Measurements from ENCODE around the gene ZRANB1. TPM values are rescaled to one million over a fixed set of nuclear protein-coding genes. Genes with fewer than 3 reads are reported as not detected.

Gene ZRANB1
- polyA plus RNA-seq, 1 experiment: 36.9 TPM

DNA sequence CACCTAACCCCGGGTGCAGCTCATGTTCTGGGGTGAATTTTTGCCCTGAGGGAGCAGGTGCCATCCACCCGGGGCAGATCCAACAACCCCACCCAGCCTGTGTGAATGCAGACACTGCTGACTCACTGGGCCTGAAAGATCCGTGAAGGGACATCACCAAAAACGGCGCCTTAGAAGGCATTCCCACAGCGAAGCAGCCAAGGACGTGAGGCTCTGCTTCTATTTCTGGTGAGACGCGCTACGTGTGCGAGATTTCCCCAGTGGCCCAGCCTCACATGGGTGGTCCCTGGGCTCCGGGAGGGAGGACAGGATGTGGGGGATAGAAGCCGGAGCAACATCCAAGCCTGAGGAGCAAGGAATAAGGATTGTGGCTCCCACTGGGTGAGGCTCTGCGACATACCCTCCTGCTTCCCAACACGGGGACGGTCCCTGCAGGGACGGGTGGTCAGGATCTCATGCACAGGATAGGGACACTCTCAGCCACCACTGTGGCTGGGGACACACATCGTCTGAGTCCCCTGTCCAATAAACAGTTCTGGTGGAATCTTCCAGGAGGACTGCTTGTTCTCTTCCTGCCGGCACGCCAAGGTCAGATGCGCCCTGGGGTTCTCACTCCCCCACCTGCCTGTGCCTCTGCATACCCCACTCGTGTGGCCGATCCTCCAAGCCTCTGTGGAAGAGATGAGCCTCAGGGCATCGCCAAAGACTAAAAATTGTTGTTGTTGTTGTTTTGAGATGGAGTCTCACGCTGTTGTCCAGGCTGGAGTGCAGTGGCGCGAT is 70.2 kb downstream of the ZRANB1 start:
- Histone ChIP-seq H3K27me3 (ENCODE audit: control insufficient read depth, insufficient read depth, low read length) (no peaks in the 10 kb centered on the region), H3K4me3 (ENCODE audit: low read depth, low read length) (no peak overlapping the region), H3K9me3 (ENCODE audit: control insufficient read depth, insufficient read depth, low read length) (no peaks in the 10 kb centered on the region; the same call in 1 of the 2 replicates), H3K27ac (ENCODE audit: low read depth, low read length) (no peak overlapping the region)
- DNase-seq (ENCODE audit: low read depth, low spot score): no peak
- TF ChIP-seq CTCF (IDR thresholded peaks at IDR 0.05; ENCODE audit: low read depth, low read length): no peak
- ChIA-PET POLR2A (interaction anchor here (1.3 kb wide), 1 partner anchor 12 kb away, joined by 3 read pairs; no protein-coding TSS in a partner anchor), CTCF (interaction anchor here (1.0 to 4.6 kb wide), 2 partner anchors 20 to 36 kb away, joined by 4 to 28 read pairs; no protein-coding TSS in a partner anchor)

DNA sequence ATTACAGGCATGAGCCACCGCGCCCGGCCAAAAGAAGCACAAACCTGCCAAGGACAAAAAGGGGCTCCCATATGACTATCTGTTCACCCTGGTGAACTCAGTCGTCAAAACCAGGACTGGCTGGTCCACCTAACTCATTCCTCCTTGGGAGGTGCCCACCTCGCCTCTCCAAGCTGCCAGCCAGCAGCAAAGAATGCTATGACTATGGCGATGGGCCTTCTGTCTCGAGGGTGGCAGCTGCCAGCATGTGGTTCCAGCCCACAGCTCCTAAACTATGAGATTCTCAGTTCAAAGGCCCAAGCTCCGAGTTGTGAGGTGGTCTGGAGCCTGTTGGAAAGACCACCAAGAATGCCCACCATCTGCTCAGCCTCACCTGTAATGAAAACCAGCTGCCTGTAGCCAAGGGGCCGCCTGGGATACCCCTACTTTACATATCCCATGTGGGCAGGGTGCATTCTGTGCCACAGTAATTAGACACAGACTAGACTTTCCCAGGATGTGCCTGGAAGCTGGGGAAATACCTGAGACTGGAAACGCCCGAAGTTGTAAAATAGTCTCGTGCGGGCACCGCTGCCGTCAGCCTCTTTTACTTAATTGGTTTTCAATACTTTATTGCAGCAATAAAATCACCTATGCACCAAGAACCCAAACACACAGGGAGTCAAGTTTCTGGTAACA is 71.1 kb downstream of the ZRANB1 start:
- H3K9me3 ChIP-seq (ENCODE audit: control insufficient read depth, insufficient read depth, low read length): no peaks in the 10 kb centered on the region; the same call in 1 of the 2 replicates
- CTCF ChIA-PET: interaction anchor here (1.1 kb wide), 1 partner anchor 35 kb away, joined by 3 read pairs; no protein-coding TSS in a partner anchor
- no peaks in the 10 kb centered on the region for H3K27me3 ChIP-seq (ENCODE audit: control insufficient read depth, insufficient read depth, low read length)
- TF ChIP-seq CTCF (IDR thresholded peaks at IDR 0.05; ENCODE audit: low read depth, low read length): no peak
- DNase-seq (ENCODE audit: low read depth, low spot score): no peak
- POLR2A ChIA-PET: no interaction called here
- H3K27ac ChIP-seq (ENCODE audit: low read depth, low read length): no peak overlapping the region
- no peak overlapping the region for H3K4me3 ChIP-seq (ENCODE audit: low read depth, low read length)

DNA sequence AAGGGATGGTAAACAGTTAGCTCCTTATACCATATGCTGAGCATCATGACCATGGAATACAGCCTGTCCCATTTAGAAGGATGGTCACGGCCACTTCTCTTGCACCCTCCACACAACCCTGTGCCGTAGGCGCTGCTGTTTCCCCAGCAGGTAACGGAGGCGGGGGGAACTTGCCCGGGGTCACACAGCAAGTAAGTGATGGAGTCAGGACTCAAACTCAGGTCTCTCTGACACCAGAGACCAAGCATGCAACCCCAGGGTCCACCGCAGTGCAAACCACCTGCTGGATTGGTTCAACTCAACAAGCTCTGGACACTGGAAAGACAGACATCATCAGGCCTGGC is 71.6 kb downstream of the ZRANB1 start:
- Histone ChIP-seq H3K27me3 (ENCODE audit: control insufficient read depth, insufficient read depth, low read length) (no peaks in the 10 kb centered on the region), H3K9me3 (ENCODE audit: control insufficient read depth, insufficient read depth, low read length) (no peaks in the 10 kb centered on the region; the same call in 1 of the 2 replicates), H3K27ac (ENCODE audit: low read depth, low read length) (no peak overlapping the region), H3K4me3 (ENCODE audit: low read depth, low read length) (no peak overlapping the region)
- no peak for DNase-seq (ENCODE audit: low read depth, low spot score)
- POLR2A ChIA-PET: no interaction called here
- TF ChIP-seq CTCF (IDR thresholded peaks at IDR 0.05; ENCODE audit: low read depth, low read length): no peak
- CTCF ChIA-PET: interaction anchor here (1.1 kb wide), 1 partner anchor 35 kb away, joined by 3 read pairs; no protein-coding TSS in a partner anchor

DNA sequence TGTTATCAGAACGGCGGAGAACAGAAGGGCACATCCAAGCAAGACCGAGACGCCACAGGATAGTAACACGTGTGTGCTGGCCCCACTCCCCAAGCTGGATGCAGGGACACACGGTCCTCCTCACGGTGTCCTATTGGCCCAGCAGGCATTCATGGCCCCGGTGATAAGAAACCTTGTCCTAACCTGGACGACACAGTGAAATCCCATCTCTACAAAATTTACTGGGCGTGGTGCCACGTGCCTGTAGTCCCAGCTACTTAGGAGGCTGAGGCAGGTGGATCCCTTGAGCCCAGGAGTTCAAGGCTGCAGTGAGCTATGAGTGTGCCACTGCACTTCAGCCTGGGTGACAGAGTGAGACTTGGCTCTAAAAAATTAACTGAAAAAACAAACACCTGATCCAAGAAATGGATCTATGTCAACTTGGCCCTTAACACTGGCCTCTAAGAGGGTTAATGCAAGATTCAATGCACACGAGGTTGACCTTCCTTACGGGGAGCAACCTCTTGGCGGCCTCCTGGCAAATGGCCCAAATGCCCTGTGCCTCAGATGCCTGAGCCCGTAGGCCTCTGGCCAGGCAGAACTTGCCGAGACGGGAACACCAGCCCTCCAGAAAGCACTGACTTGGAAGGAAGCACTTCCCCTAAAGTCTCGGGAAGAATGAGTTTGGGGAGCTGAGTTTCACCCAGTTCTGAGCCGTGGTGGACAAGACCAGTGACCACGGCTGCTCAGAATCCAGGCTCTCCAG is 72.3 kb downstream of the ZRANB1 start:
- CTCF ChIA-PET: interaction anchor here (1.2 kb wide), 1 partner anchor 34 kb away, joined by 7 read pairs; no protein-coding TSS in a partner anchor
- TF ChIP-seq CTCF (IDR thresholded peaks at IDR 0.05; ENCODE audit: low read depth, low read length): no peak
- POLR2A ChIA-PET: no interaction called here
- Histone ChIP-seq H3K27me3 (ENCODE audit: control insufficient read depth, insufficient read depth, low read length) (no peaks in the 10 kb centered on the region), H3K27ac (ENCODE audit: low read depth, low read length) (no peak overlapping the region), H3K9me3 (ENCODE audit: control insufficient read depth, insufficient read depth, low read length) (no peaks in the 10 kb centered on the region; the same call in 1 of the 2 replicates), H3K4me3 (ENCODE audit: low read depth, low read length) (no peak overlapping the region)
- DNase-seq (ENCODE audit: low read depth, low spot score): no peak
